ENCODE measurements around the gene SBK1.

DNA sequence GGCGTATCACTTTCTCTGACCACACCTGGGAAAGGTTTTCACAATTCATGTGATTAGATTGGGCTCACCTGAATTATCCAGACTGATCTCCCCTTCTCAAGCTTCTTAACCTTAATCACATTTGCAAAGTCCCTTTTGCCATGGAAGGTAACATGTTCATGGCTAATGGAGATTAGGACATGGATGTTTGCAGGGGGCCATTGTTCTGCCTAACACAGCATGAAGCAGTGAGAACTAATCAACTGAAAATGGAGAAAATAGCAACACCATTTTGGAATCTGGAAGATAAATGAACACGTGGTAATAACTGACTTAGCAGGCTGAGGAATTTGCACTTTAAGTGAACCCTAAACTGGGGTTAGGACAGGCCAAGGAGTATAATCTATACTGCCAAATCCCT lies 25.0 kb upstream of the SBK1 start:
- TF ChIP-seq, protein P1, sequence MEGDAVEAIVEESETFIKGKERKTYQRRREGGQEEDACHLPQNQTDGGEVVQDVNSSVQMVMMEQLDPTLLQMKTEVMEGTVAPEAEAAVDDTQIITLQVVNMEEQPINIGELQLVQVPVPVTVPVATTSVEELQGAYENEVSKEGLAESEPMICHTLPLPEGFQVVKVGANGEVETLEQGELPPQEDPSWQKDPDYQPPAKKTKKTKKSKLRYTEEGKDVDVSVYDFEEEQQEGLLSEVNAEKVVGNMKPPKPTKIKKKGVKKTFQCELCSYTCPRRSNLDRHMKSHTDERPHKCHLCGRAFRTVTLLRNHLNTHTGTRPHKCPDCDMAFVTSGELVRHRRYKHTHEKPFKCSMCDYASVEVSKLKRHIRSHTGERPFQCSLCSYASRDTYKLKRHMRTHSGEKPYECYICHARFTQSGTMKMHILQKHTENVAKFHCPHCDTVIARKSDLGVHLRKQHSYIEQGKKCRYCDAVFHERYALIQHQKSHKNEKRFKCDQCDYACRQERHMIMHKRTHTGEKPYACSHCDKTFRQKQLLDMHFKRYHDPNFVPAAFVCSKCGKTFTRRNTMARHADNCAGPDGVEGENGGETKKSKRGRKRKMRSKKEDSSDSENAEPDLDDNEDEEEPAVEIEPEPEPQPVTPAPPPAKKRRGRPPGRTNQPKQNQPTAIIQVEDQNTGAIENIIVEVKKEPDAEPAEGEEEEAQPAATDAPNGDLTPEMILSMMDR (IDR thresholded peaks at IDR 0.05), result no peak
- no peak for TF ChIP-seq POLR2AphosphoS5 (IDR thresholded peaks at IDR 0.05)

Measured in stomach (tissue), 4 donors.